Measurements from ENCODE around the gene TAS2R40. TPM values are rescaled to one million over a fixed set of nuclear protein-coding genes. Genes with fewer than 3 reads are reported as not detected.

TAS2R40 gene
- total RNA-seq, 1 donor from 2014 or later = not detected

GRCh38 chr7:143256932-143257331 is 35.1 kb downstream of the TAS2R40 start:
- Histone ChIP-seq H3K36me3 (no peaks in the 10 kb centered on the region), H3F3A (ENCODE audit: low read depth) (no peaks in the 10 kb centered on the region), H3K4me2 (no peak overlapping the region), H3K27ac (no peak overlapping the region), H2AFZ (replicated peaks) (no peak overlapping the region), H3K27me3 (no peaks in the 10 kb centered on the region), H3K9me3 (ENCODE audit: low read depth) (no peaks in the 10 kb centered on the region), H4K20me1 (ENCODE audit: low read depth) (no peaks in the 10 kb centered on the region), H3K9ac (no peak overlapping the region), H3K4me1 (no peaks in the 10 kb centered on the region), H3K4me3 (no peak overlapping the region), H3K79me2 (ENCODE audit: low read depth) (no peaks in the 10 kb centered on the region)
- TF ChIP-seq, protein P1, sequence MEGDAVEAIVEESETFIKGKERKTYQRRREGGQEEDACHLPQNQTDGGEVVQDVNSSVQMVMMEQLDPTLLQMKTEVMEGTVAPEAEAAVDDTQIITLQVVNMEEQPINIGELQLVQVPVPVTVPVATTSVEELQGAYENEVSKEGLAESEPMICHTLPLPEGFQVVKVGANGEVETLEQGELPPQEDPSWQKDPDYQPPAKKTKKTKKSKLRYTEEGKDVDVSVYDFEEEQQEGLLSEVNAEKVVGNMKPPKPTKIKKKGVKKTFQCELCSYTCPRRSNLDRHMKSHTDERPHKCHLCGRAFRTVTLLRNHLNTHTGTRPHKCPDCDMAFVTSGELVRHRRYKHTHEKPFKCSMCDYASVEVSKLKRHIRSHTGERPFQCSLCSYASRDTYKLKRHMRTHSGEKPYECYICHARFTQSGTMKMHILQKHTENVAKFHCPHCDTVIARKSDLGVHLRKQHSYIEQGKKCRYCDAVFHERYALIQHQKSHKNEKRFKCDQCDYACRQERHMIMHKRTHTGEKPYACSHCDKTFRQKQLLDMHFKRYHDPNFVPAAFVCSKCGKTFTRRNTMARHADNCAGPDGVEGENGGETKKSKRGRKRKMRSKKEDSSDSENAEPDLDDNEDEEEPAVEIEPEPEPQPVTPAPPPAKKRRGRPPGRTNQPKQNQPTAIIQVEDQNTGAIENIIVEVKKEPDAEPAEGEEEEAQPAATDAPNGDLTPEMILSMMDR (IDR thresholded peaks at IDR 0.05) = no peak
- TF ChIP-seq EZH2 (IDR thresholded peaks at IDR 0.05) (no peak), EZH2phosphoT487 (IDR thresholded peaks at IDR 0.05) (no peak)
- Mint-ChIP-seq H3K4me3 (no peak overlapping the region), H3K9me3 (peaks cover 14% of the 10 kb centered on the region), H3K4me1 (no peaks in the 10 kb centered on the region), H3K36me3 (no peaks in the 10 kb centered on the region), H3K27ac (no peak overlapping the region), H3K27me3 (ENCODE audit: insufficient read depth, low read depth) (no peaks in the 10 kb centered on the region)
- DNase-seq (ENCODE audit: low spot score) = no peak

- Histone ChIP-seq H3K4me1 (no peaks in the 10 kb centered on the region), H3F3A (ENCODE audit: low read depth) (no peaks in the 10 kb centered on the region), H3K36me3 (no peaks in the 10 kb centered on the region), H3K4me3 (no peak overlapping the region), H3K27ac (no peak overlapping the region), H3K27me3 (no peaks in the 10 kb centered on the region), H3K9ac (no peak overlapping the region), H4K20me1 (ENCODE audit: low read depth) (no peaks in the 10 kb centered on the region), H2AFZ (replicated peaks) (no peak overlapping the region), H3K9me3 (ENCODE audit: low read depth) (no peaks in the 10 kb centered on the region), H3K79me2 (ENCODE audit: low read depth) (no peaks in the 10 kb centered on the region), H3K4me2 (no peak overlapping the region)
- H3K27ac Mint-ChIP-seq = no peak overlapping the region
- DNase-seq (ENCODE audit: low spot score) = no peak
- H3K9me3 Mint-ChIP-seq = peaks cover 13% of the 10 kb centered on the region
- H3K36me3 Mint-ChIP-seq = no peaks in the 10 kb centered on the region
- H3K4me3 Mint-ChIP-seq = no peak overlapping the region
- peaks cover 3% of the 10 kb centered on the region for H3K27me3 Mint-ChIP-seq (ENCODE audit: insufficient read depth, low read depth)
- no peak for TF ChIP-seq EZH2phosphoT487 (IDR thresholded peaks at IDR 0.05)
- TF ChIP-seq, protein P1 (IDR thresholded peaks at IDR 0.05) = no peak
- no peak for TF ChIP-seq EZH2 (IDR thresholded peaks at IDR 0.05)
- H3K4me1 Mint-ChIP-seq = no peaks in the 10 kb centered on the region
These were observed 35.7 kb downstream of the TAS2R40 start for GRCh38 chr7:143257501-143257900.

- Histone ChIP-seq H3K27ac (no peak overlapping the region), H3K27me3 (no peaks in the 10 kb centered on the region), H3K36me3 (no peaks in the 10 kb centered on the region), H3K4me1 (no peaks in the 10 kb centered on the region), H3F3A (ENCODE audit: low read depth) (peaks cover 4% of the 10 kb centered on the region), H4K20me1 (ENCODE audit: low read depth) (no peaks in the 10 kb centered on the region), H3K4me2 (no peak overlapping the region), H3K9ac (no peak overlapping the region), H3K79me2 (ENCODE audit: low read depth) (no peaks in the 10 kb centered on the region), H3K4me3 (no peak overlapping the region), H3K9me3 (ENCODE audit: low read depth) (no peaks in the 10 kb centered on the region), H2AFZ (replicated peaks) (no peak overlapping the region)
- TF ChIP-seq EZH2 (IDR thresholded peaks at IDR 0.05) (no peak), EZH2phosphoT487 (IDR thresholded peaks at IDR 0.05) (no peak)
- TF ChIP-seq, protein P1 (IDR thresholded peaks at IDR 0.05) = no peak
- H3K27me3 Mint-ChIP-seq (ENCODE audit: insufficient read depth, low read depth) = peaks cover 3% of the 10 kb centered on the region
- H3K27ac Mint-ChIP-seq = no peak overlapping the region
- H3K4me3 Mint-ChIP-seq = no peak overlapping the region
- H3K36me3 Mint-ChIP-seq = peaks cover 3% of the 10 kb centered on the region
- no peak for DNase-seq (ENCODE audit: low spot score)
- H3K9me3 Mint-ChIP-seq = peaks cover 7% of the 10 kb centered on the region
- peaks cover 6% of the 10 kb centered on the region for H3K4me1 Mint-ChIP-seq
These were observed 37.0 kb downstream of the TAS2R40 start for GRCh38 chr7:143258831-143259230.

Measured in neural progenitor cell (in vitro differentiated cells).